Mucosa of rectum (tissue), 2 donors: ENCODE measurements around the gene CYFIP1.
A peak's percentile ranks its signal among the peaks of the same experiment; 100 is the strongest.
"Not testable (repeated sequence)": the region's sequence is repeated elsewhere in the genome, so short reads cannot be mapped to it uniquely, and the experiment has no call there.

Experiments
- H3K27ac ChIP-seq, 2 donors: one replicate each; pipeline ENCODE4 v1.7.0; 2013; ENCODE audit warnings: inconsistent platforms in 2 of 2, low read depth in 2 of 2, low read length in 2 of 2
- H3K27me3 ChIP-seq, 2 donors: one replicate each; pipeline ENCODE4 v1.7.0; 2013; ENCODE audit warnings: low read length in 2 of 2; ENCODE audit not compliant: control insufficient read depth in 2 of 2, insufficient read depth in 2 of 2
- H3K36me3 ChIP-seq, 2 donors: one replicate each; pipeline ENCODE4 v1.7.0; 2013; ENCODE audit warnings: low read length in 2 of 2; ENCODE audit not compliant: control insufficient read depth in 2 of 2, insufficient read depth in 2 of 2
- H3K4me1 ChIP-seq, 2 donors: one replicate each; pipeline ENCODE4 v1.7.0; 2013; ENCODE audit warnings: low read length in 2 of 2, mild to moderate bottlenecking in 1 of 2; ENCODE audit not compliant: control insufficient read depth in 2 of 2, insufficient read depth in 2 of 2
- H3K4me3 ChIP-seq, 2 donors: one replicate each; pipeline ENCODE4 v1.7.0; 2013; ENCODE audit warnings: low read length in 2 of 2
- H3K9ac ChIP-seq, 2 donors: one replicate each; pipeline ENCODE4 v1.7.0; 2013; ENCODE audit warnings: low read length in 2 of 2, low read depth in 1 of 2, mild to moderate bottlenecking in 1 of 2
- H3K9me3 ChIP-seq, 2 donors: one replicate each; pipeline ENCODE4 v1.7.0; 2013; ENCODE audit warnings: low read length in 2 of 2; ENCODE audit not compliant: control insufficient read depth in 2 of 2
- donor health status: healthy.
- donor health status: Normal muscosa, but diverticular disease.

Gene CYFIP1

DNA sequence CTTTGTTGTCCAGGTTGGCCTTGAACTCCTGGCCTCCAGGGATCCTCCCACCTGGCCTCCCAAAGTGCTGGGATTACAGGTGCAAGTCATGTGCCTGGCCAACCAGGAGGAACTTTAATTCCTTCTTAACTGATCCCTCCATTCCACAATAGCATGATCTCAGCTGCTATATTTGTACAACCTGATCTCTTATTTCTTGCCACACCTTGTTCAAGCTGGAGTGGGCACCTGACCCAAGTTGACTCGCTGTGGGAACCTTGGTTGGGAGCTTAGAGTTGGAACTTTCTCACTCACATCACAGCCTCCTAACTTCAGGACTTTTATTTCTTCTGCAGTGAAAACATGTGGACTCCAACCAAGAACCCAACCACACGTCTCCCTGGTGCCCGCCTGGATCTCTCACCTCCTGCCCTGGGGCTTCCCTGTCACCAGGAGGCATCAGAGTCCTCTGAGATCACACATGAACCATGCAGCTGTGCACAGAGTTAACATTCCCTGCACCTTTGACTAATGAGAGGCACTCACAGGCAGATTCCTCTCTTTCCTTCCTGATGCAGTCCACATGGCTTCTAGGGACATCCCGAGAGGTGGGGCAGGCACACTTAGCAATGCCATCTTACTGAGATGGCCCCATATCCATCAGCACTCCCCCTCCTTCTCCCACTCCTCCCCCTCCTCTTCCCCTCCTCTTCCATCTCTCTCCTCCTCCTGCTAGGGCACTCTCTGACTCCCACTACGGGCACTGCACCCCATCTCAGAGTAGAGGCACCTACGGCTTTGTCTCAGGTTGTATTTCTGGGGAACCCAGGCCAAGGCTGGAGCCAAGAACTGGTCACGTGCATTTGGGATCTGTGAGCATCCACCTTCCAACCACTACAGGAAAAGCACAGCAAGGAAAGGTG, 9.7 kb upstream of the CYFIP1 start:
- H3K9ac ChIP-seq: no peak overlapping the region
- no peaks in the 10 kb centered on the region for H3K4me1 ChIP-seq
- no peaks in the 10 kb centered on the region for H3K27me3 ChIP-seq
- no peaks in the 10 kb centered on the region for H3K9me3 ChIP-seq
- H3K27ac ChIP-seq: no peak overlapping the region
- H3K36me3 ChIP-seq: peaks cover 0 to under 1% of the 10 kb centered on the region in 2 donors
- no peak overlapping the region for H3K4me3 ChIP-seq

GRCh38 chr15:22988811-22989210, 8.6 kb upstream of the CYFIP1 start:
- H3K27me3 ChIP-seq: no peaks in the 10 kb centered on the region
- no peaks in the 10 kb centered on the region for H3K9me3 ChIP-seq
- no peak overlapping the region for H3K4me3 ChIP-seq
- no peaks in the 10 kb centered on the region for H3K4me1 ChIP-seq
- H3K27ac ChIP-seq: no peak overlapping the region
- H3K9ac ChIP-seq: no peak overlapping the region
- no peaks in the 10 kb centered on the region for H3K36me3 ChIP-seq

DNA sequence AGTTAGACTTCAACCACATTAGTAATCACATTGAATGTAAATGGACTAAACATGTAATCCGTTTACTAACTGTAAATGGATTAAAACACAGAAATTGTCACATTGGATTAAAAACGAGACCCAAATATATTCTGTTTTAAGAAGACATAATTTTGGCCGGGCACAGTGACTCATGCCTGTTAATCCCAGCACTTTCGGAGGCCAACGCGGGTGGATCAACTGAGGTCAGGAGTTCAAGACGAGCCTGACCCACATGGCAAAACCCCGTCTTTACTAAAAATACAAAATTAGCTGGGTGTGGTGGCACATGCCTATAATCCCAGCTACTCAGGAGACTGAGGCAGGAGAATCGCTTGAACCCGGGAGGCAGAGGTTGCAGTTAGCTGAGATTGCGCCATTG, 1.8 kb upstream of the CYFIP1 start:
- not testable (repeated sequence) for H3K9me3 ChIP-seq, H3K36me3 ChIP-seq, H3K9ac ChIP-seq, H3K27me3 ChIP-seq, H3K4me3 ChIP-seq, H3K27ac ChIP-seq
- H3K4me1 ChIP-seq: peaks cover 9 to 11% of the 10 kb centered on the region in 2 donors

DNA sequence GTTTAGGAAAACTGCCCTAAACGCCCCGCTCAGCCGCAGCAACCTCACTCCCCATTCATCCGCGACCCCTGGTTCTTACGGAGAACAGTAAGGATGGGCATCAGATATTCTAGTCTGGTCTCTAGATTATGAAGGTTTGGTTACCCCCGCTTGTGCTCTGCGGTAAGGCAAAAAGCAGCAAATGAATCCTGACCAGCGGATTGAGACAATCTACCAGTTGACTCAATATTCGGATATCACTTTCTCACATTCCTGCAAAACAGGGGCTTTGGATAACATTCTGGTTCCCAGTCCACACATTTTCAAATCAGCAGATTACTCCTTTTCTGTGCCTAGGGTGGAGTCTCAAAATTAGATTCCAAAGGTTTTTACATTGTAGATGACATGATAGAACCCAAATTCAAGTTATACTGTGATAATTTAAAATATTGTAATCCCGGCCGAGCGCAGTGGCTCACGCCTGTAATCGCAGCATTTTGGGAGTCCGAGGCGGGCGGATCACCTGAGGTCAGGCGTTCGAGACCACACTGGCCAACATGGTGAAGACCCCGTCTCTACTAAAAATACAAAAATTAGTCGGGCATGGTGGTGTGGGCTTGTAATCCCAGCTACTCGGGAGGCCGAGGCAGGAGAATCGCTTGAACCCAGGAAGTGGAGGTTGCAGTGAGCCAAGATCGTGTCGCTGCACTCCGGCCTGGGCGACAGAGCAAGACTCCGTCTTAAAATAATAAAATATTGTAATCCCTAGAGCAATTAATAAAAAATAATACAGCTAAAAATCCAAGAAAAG, 1.1 kb upstream of the CYFIP1 start:
- Histone ChIP-seq H3K27ac (peak overlapping the region; percentile 86 to 92), H3K4me3 (peak overlapping the region; percentile 78 to 96), H3K4me1 (peaks cover 9 to 11% of the 10 kb centered on the region in 2 donors), H3K27me3 (no peaks in the 10 kb centered on the region), H3K36me3 (no peaks in the 10 kb centered on the region), H3K9me3 (no peaks in the 10 kb centered on the region), H3K9ac (peak overlapping the region; percentile 80 to 90)

- no peaks in the 10 kb centered on the region for H3K36me3 ChIP-seq
- H3K9me3 ChIP-seq: no peaks in the 10 kb centered on the region
- H3K27me3 ChIP-seq: no peaks in the 10 kb centered on the region
- peak overlapping the region; percentile 86 to 92 for H3K27ac ChIP-seq
- peak overlapping the region; percentile 66 to 79 for H3K9ac ChIP-seq
- H3K4me1 ChIP-seq: peaks cover 9 to 11% of the 10 kb centered on the region in 2 donors
- H3K4me3 ChIP-seq: peak overlapping the region; percentile 78 to 96
Measured at GRCh38 chr15:22979238-22980188, 655 bp downstream of the CYFIP1 start.

- Histone ChIP-seq H3K27ac (peak overlapping the region in 1 of 2 donors; percentile 86), H3K9ac (peak overlapping the region in 1 of 2 donors; percentile 66), H3K27me3 (no peaks in the 10 kb centered on the region), H3K9me3 (no peaks in the 10 kb centered on the region), H3K4me3 (peak overlapping the region; percentile 78 to 96), H3K4me1 (peaks cover 9 to 11% of the 10 kb centered on the region in 2 donors), H3K36me3 (no peaks in the 10 kb centered on the region)
Measured at GRCh38 chr15:22978691-22979237, 1.4 kb downstream of the CYFIP1 start.

GRCh38 chr15:22974745-22975144, 5.4 kb downstream of the CYFIP1 start:
- no peak overlapping the region for H3K27ac ChIP-seq
- no peak overlapping the region for H3K4me3 ChIP-seq

DNA sequence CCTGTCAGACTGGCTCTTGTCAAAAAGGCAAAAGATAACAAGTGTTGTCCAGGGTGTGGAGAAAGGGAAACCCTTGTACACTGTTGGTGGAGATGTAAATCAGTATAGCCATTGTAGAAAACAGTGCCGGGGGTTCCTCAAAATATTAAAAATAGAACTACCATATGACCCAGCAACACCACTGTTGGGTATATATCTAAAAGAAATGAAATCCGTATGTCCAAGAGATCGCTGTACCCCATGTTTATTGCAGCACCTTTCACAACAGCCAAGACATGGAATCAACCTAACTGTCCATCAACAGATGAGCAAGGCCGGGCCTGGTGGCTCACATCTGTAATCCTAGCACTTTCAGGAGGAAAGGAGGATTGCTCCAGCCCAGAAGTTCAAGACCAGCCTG, 6.2 kb downstream of the CYFIP1 start:
- Histone ChIP-seq H3K36me3 (no peaks in the 10 kb centered on the region), H3K27ac (no peak overlapping the region), H3K4me3 (no peak overlapping the region), H3K9me3 (no peaks in the 10 kb centered on the region), H3K27me3 (no peaks in the 10 kb centered on the region), H3K4me1 (peaks cover 6 to 7% of the 10 kb centered on the region in 2 donors), H3K9ac (no peak overlapping the region)

More at GRCh38 chr15:22974745-22975144, 5.4 kb downstream of the CYFIP1 start:
- H3K36me3 ChIP-seq: no peaks in the 10 kb centered on the region
- no peaks in the 10 kb centered on the region for H3K9me3 ChIP-seq
- H3K4me1 ChIP-seq: peaks cover 6 to 9% of the 10 kb centered on the region in 2 donors
- H3K9ac ChIP-seq: no peak overlapping the region
- H3K27me3 ChIP-seq: no peaks in the 10 kb centered on the region

DNA sequence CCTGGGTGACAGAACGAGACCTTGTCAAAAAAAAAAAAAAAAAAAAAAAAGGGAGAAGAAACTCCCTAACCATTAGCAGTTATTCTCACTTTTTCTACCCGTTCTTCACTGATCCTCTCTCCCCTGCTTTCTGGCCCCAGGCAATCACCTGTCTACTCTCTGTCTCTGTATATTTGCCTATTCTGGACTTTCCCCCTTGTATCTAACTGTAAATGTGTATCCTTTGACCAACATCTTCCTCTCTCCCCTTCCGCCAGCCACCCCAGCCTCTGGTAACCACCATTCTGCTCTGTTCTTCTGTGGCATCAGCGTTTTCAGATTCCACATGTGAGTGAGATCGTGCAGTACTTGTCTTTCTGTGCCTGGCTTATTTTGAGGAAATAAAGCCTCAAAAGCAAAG, 6.9 kb downstream of the CYFIP1 start:
- Histone ChIP-seq H3K4me1 (peaks cover 0 to under 1% of the 10 kb centered on the region in 2 donors), H3K36me3 (no peaks in the 10 kb centered on the region), H3K9ac (no peak overlapping the region), H3K9me3 (no peaks in the 10 kb centered on the region), H3K27me3 (no peaks in the 10 kb centered on the region), H3K27ac (no peak overlapping the region), H3K4me3 (no peak overlapping the region)
